Activated CD4-positive, alpha-beta T cell treated with anti-CD3 and anti-CD28 coated beads, Interleukin-2, amount 50 U/mL, for 48 hours (primary cell): ENCODE data around the gene POGLUT3.

Experiments used
- DNase-seq, 2 experiments: peaks; one replicate each; pipeline ENCODE4 v3.0.0-alpha.2; 2020

Gene POGLUT3

GRCh38 chr11:108498046-108498815 is at the start of gene POGLUT3:
POGLUT3 (minus strand) TSS chr11:108498384; CDS start chr11:108498366, 18 bp downstream.
- DNase-seq = peak; percentile 47 to 56

- DNase-seq = no peak
Measured at GRCh38 chr11:108545909-108546501, 47.8 kb upstream of the POGLUT3 start.

- no peak for DNase-seq
Measured at GRCh38 chr11:108543316-108543964, 45.3 kb upstream of the POGLUT3 start.

DNA sequence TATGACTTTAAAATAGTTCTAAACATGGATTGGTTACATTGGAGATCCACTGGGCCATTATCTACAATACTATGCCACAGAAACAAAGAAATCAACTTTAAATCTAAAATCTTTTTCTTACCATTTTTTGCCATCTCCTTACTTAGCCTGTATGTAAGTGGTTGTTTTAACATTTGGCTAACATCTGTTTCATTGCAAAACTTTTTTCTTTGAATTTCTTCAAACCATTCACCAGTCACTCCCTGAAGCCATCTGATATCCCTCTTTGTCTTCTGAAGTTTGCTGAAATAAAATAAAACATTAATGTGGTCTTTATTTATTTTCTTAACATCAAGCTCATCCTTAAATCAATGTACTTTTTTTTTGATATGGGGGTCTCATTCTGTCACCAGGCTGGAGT is 43.3 kb upstream of the POGLUT3 start:
- no peak for DNase-seq

DNA sequence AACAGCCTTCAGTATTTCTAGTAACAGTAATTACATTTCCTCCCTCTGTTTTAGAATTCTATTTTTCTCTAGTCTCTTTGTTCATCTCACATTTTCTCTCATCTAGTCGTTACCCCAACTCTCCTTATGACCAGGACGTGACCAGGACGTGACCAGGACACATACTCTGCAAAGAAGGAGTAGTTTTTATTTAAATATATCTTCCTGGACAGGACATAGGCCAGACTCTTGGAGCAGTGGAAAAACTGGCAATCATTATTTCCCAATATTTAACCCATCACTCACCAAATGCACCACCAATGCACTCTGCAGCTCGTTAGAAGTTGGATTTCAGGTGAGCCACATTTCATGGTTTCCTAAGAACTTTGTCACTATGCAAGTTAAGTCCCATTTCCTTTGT is 40.3 kb upstream of the POGLUT3 start:
- DNase-seq = no peak

GRCh38 chr11:108538022-108538424 is 39.8 kb upstream of the POGLUT3 start:
- DNase-seq = no peak

DNA sequence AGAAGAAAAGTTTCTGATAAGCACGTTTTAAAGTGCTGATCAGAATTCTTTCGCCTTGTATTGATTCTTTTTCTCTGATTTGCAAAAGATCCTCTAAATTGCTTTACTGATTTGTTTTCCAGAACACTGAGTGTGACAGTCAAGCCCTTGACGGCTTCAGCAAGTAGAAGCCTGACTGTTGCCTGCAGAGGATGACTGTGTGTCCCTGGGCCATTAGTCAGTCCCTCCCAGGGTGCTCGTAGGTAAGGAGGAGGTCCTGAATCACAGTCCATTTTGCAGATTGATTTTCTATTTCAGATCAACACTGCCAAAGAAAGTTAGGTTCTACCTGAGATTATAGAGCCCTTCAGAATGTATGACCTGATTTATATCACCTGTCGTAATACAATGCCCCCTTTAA is 38.6 kb upstream of the POGLUT3 start:
- no peak for DNase-seq

GRCh38 chr11:108535384-108535955 is 37.3 kb upstream of the POGLUT3 start:
- no peak for DNase-seq

DNA sequence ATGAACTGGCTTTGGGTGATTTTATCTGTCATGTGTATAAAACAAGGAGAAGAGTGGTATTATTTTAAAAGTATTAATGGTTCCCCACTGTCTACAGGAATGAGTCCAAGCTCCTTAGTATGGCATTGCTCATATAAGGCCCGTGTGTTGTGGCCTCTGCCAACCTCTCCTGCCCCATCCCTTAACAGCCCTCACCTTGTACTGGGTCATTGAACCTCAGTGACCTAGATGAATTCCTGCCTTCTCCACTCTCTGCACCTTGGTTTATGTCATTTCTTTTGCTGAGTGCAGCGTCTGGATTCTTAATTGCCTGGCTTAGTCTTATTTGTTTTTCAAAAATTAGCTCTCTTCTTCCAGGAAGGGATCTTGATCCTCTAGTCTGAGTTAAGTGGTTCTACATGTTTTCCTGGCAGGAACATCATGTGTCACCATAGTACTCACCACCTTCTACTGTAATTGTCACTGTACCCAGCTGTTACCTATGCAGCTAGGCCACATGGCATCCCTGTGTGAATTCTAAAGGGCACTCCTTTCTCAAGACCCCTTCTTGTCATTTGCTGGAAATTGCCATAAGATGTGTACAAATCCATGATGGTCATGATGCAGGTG is 36.2 kb upstream of the POGLUT3 start:
- DNase-seq = no peak

DNA sequence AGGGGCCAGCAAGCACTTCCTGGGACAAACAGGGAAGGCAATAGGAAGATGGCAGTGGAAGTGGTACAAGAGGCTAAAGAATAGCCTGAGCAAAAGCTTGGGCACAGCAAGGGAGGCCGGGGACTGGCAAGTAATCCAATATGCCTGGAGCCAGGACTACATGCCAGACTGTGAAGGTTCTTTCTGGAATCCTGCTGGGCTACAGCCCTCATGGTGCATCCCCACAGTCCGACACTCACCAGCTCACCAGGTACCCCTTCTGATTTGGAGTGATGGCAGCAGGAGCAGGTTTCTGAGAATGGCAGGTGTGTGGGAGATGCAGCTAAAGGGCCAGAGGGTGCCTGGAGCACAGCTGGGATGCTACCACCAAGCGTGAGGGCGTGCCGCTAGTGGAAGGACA is 32.2 kb upstream of the POGLUT3 start:
- DNase-seq = no peak

- DNase-seq = no peak
Measured at GRCh38 chr11:108527382-108527781, 29.2 kb upstream of the POGLUT3 start.

DNA sequence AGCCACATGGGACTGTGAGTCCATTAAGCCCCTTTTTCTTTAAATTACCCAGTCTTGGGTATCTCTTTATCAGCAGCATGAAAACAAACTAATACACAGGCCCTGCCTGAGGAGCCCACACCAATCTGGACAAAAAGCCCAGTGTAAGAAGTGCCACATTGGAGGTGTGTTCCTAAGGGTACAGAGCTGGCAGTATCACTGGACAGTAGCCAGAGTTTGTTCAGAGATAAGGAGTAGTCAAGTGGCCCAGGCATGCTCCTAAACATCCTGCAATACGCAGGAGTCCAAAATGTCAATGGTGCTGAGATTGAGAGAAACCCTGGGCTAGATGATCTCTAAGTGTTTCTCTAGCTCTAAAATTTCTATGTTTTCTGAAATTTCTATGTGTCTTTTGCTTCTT is 27.0 kb upstream of the POGLUT3 start:
- DNase-seq = no peak

DNA sequence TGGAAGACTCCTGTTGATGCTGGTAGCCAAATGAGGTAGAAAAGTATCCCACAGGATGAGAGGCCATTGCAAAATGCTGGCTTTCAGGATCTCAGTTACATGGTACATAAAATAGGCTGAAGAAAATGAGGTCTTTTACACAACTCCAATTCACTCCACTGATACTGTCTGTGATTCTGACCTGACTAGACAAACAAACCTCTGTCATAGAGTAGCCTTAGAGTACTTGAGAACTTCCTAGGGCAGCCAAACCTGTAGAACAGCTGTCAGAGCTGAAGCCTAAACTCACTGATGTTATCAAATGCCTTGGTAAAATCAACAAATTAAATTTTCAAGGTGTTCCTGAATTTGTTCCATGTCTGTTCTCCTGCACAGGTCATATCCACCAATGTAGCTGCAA is 26.2 kb upstream of the POGLUT3 start:
- no peak for DNase-seq

DNA sequence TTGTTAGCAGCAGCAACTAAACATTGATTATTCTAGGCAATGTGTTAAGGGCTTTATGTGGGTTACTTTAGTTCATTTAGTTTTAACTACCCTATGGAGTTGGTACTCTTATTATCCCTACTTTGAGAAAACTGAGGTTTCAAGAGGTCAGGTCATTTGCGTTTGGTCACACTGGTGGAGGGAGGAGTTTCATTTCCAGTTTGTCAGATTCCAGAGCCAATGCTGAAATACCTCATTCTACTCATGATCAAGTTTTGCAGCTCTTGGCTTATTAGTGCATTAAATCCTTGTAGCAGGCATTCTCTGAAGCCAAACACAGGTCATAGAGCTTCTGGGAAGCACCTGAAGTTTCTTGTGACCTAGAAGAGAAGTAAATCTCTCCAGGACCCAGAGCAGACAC is 24.1 kb upstream of the POGLUT3 start:
- no peak for DNase-seq

DNA sequence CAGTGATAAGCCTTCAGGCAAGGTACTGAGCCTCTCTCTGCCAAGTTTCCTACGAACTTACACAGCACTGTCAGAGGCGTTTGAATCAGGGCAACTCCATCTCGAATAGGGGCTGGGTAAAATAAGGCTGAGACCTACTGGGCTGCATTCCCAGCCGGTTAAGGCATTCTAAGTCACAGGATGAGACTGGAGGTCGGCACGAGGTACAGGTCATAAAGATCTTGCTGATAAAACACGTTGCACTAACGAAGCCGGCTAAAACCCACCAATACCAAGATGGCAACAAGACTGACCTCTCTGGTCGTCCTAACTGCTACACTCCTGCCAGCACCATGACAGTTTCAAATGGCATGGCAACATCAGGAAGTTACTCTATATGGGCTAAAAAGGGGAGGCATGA is 20.4 kb upstream of the POGLUT3 start:
- DNase-seq = no peak

GRCh38 chr11:108516125-108516524 is 17.9 kb upstream of the POGLUT3 start:
- DNase-seq = no peak

- no peak for DNase-seq
Measured at GRCh38 chr11:108512708-108513107, 14.5 kb upstream of the POGLUT3 start.

- DNase-seq = no peak
Measured at GRCh38 chr11:108511851-108512474, 13.8 kb upstream of the POGLUT3 start.

GRCh38 chr11:108508653-108509593 is 10.7 kb upstream of the POGLUT3 start:
- DNase-seq = no peak

GRCh38 chr11:108501396-108501795 is 3.2 kb upstream of the POGLUT3 start:
- no peak for DNase-seq

- no peak for DNase-seq
Measured at GRCh38 chr11:108500721-108501120, 2.5 kb upstream of the POGLUT3 start.

- DNase-seq = no peak
Measured at GRCh38 chr11:108500169-108500568, 2.0 kb upstream of the POGLUT3 start.
